ENCODE results near the gene CEP57. TPM values are rescaled to one million over a fixed set of nuclear protein-coding genes. Genes with fewer than 3 reads are reported as not detected.

Gene CEP57
- total RNA-seq, 4 donors from 2014 or later, result 44.5 to 68.5 (median 57.0) TPM

- H3K27ac ChIP-seq, result peak overlapping the region in 2 of 4 donors; percentile 98
Observed at GRCh38 chr11:95791709-95792033, 1.4 kb downstream of the CEP57 start.

GRCh38 chr11:95792200-95792599 lies 1.9 kb downstream of the CEP57 start:
- Histone ChIP-seq H3K27ac (no peak overlapping the region), H3K9me3 (no peaks in the 10 kb centered on the region), H3K27me3 (no peaks in the 10 kb centered on the region), H3K36me3 (peaks cover 0 to 2% (median 0%) of the 10 kb centered on the region in 3 donors), H3K4me3 (peak overlapping the region in 2 of 4 donors; percentile 82 to 84), H3K4me1 (peaks cover 0 to 36% (median 5%) of the 10 kb centered on the region in 4 donors)
- no peak for TF ChIP-seq POLR2A (IDR thresholded peaks at IDR 0.05)
- TF ChIP-seq CTCF (IDR thresholded peaks at IDR 0.05), result no peak
- DNase-seq, result no peak

More at GRCh38 chr11:95791709-95792033, 1.4 kb downstream of the CEP57 start:
- peaks cover 0 to 33% (median 5%) of the 10 kb centered on the region in 4 donors for H3K4me1 ChIP-seq
- no peak for DNase-seq
- TF ChIP-seq CTCF (IDR thresholded peaks at IDR 0.05), result no peak
- TF ChIP-seq POLR2A (IDR thresholded peaks at IDR 0.05), result no peak
- peaks cover 0 to 8% (median 0%) of the 10 kb centered on the region in 3 donors for H3K36me3 ChIP-seq
- H3K4me3 ChIP-seq, result peak overlapping the region; percentile 64 to 84 (median 82)
- H3K27me3 ChIP-seq, result no peaks in the 10 kb centered on the region
- H3K9me3 ChIP-seq, result no peaks in the 10 kb centered on the region

GRCh38 chr11:95792700-95793099 lies 2.4 kb downstream of the CEP57 start:
- Histone ChIP-seq H3K9me3 (no peaks in the 10 kb centered on the region), H3K4me3 (peak overlapping the region in 1 of 4 donors; percentile 84), H3K27ac (no peak overlapping the region), H3K27me3 (no peaks in the 10 kb centered on the region), H3K36me3 (no peaks in the 10 kb centered on the region), H3K4me1 (peaks cover 0 to 36% (median 5%) of the 10 kb centered on the region in 4 donors)
- no peak for DNase-seq
- TF ChIP-seq CTCF (IDR thresholded peaks at IDR 0.05) (no peak), POLR2A (IDR thresholded peaks at IDR 0.05) (no peak)

- TF ChIP-seq POLR2A (IDR thresholded peaks at IDR 0.05) (no peak), CTCF (IDR thresholded peaks at IDR 0.05) (no peak)
- Histone ChIP-seq H3K27ac (no peak overlapping the region), H3K36me3 (no peaks in the 10 kb centered on the region), H3K27me3 (no peaks in the 10 kb centered on the region), H3K9me3 (no peaks in the 10 kb centered on the region), H3K4me1 (peaks cover 0 to 35% (median 5%) of the 10 kb centered on the region in 4 donors), H3K4me3 (no peak overlapping the region)
- DNase-seq, result no peak
Observed at GRCh38 chr11:95793116-95793515, 2.8 kb downstream of the CEP57 start.

GRCh38 chr11:95794086-95794485 lies 3.8 kb downstream of the CEP57 start:
- Histone ChIP-seq H3K9me3 (no peaks in the 10 kb centered on the region), H3K4me3 (no peak overlapping the region), H3K4me1 (peaks cover 0 to 29% (median 2%) of the 10 kb centered on the region in 4 donors), H3K27ac (no peak overlapping the region), H3K27me3 (no peaks in the 10 kb centered on the region), H3K36me3 (peaks cover 0 to 1% (median 0%) of the 10 kb centered on the region in 3 donors)
- DNase-seq, result no peak
- TF ChIP-seq POLR2A (IDR thresholded peaks at IDR 0.05) (no peak), CTCF (IDR thresholded peaks at IDR 0.05) (no peak)
